Measurements from ENCODE around the gene DIAPH2.
"Not testable (repeated sequence)": the region's sequence is repeated elsewhere in the genome, so short reads cannot be mapped to it uniquely, and the experiment has no call there.

The DIAPH2 gene

GRCh38 chrX:96713303-96713702, 28.7 kb downstream of the DIAPH2 start:
- H3K79me2 ChIP-seq (ENCODE audit: control insufficient read depth, low read length): peaks cover 15% of the 10 kb centered on the region
- no peaks in the 10 kb centered on the region for H3K9me3 ChIP-seq (ENCODE audit: control insufficient read depth, insufficient read depth, low read length)
- no peaks in the 10 kb centered on the region for H3F3A ChIP-seq (ENCODE audit: control insufficient read depth, insufficient read depth)
- no peaks in the 10 kb centered on the region for H3K27me3 ChIP-seq (ENCODE audit: control insufficient read depth, low read length)
- H4K20me1 ChIP-seq (ENCODE audit: control insufficient read depth, insufficient read depth, low read depth, low read length): no peaks in the 10 kb centered on the region
- no peak for TF ChIP-seq EZH2phosphoT487 (IDR thresholded peaks at IDR 0.05; ENCODE audit: borderline replicate concordance, low read length)
- TF ChIP-seq, protein P1, sequence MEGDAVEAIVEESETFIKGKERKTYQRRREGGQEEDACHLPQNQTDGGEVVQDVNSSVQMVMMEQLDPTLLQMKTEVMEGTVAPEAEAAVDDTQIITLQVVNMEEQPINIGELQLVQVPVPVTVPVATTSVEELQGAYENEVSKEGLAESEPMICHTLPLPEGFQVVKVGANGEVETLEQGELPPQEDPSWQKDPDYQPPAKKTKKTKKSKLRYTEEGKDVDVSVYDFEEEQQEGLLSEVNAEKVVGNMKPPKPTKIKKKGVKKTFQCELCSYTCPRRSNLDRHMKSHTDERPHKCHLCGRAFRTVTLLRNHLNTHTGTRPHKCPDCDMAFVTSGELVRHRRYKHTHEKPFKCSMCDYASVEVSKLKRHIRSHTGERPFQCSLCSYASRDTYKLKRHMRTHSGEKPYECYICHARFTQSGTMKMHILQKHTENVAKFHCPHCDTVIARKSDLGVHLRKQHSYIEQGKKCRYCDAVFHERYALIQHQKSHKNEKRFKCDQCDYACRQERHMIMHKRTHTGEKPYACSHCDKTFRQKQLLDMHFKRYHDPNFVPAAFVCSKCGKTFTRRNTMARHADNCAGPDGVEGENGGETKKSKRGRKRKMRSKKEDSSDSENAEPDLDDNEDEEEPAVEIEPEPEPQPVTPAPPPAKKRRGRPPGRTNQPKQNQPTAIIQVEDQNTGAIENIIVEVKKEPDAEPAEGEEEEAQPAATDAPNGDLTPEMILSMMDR (IDR thresholded peaks at IDR 0.05; ENCODE audit: low read depth, low read length, poor library complexity, severe bottlenecking): no peak
- H3K36me3 ChIP-seq (ENCODE audit: control insufficient read depth, low read length): no peaks in the 10 kb centered on the region
- H3K4me2 ChIP-seq (ENCODE audit: low read length): no peak overlapping the region
- H3K9me2 ChIP-seq (replicated peaks; ENCODE audit: control insufficient read depth, low read length): no peaks in the 10 kb centered on the region
- no peak overlapping the region for H3K4me3 ChIP-seq (ENCODE audit: low read length)
- no peak overlapping the region for H3K27ac ChIP-seq (ENCODE audit: low read depth, low read length)
- peaks cover 7% of the 10 kb centered on the region for H3K4me1 ChIP-seq (ENCODE audit: control insufficient read depth, low read length)

DNA sequence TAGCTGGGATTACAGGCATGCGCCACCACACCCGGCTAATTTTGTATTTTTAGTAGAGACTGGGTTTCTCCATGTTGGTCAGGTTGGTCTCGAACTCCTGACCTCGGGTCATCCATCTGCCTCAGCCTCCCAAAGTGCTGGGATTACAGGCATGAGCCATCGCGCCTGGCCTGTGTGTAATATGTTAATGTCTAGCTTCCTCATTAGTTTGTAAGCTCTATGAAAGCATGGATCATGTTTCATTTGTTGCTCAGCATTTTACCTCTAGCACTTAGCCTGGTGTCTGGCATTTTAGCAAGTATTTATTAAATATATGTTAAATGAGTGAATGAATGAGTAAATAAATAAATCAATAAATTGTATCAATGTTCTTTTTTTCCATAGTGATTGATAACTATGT, 29.8 kb downstream of the DIAPH2 start:
- not testable (repeated sequence) for H3K4me2 ChIP-seq (ENCODE audit: low read length); H3K4me1 ChIP-seq (ENCODE audit: control insufficient read depth, low read length); H3K36me3 ChIP-seq (ENCODE audit: control insufficient read depth, low read length); H3K4me3 ChIP-seq (ENCODE audit: low read length); H3K27ac ChIP-seq (ENCODE audit: low read depth, low read length); H3F3A ChIP-seq (ENCODE audit: control insufficient read depth, insufficient read depth); H3K27me3 ChIP-seq (ENCODE audit: control insufficient read depth, low read length); H4K20me1 ChIP-seq (ENCODE audit: control insufficient read depth, insufficient read depth, low read depth, low read length); H3K9me2 ChIP-seq (replicated peaks; ENCODE audit: control insufficient read depth, low read length); H3K9me3 ChIP-seq (ENCODE audit: control insufficient read depth, insufficient read depth, low read length)
- peaks cover 19% of the 10 kb centered on the region for H3K79me2 ChIP-seq (ENCODE audit: control insufficient read depth, low read length)

- no peaks in the 10 kb centered on the region for H3K27me3 ChIP-seq (ENCODE audit: control insufficient read depth, low read length)
- H3K79me2 ChIP-seq (ENCODE audit: control insufficient read depth, low read length): peaks cover 25% of the 10 kb centered on the region
- H3K4me2 ChIP-seq (ENCODE audit: low read length): no peak overlapping the region
- H3K9me2 ChIP-seq (replicated peaks; ENCODE audit: control insufficient read depth, low read length): no peaks in the 10 kb centered on the region
- no peaks in the 10 kb centered on the region for H4K20me1 ChIP-seq (ENCODE audit: control insufficient read depth, insufficient read depth, low read depth, low read length)
- peaks cover 7% of the 10 kb centered on the region for H3K4me1 ChIP-seq (ENCODE audit: control insufficient read depth, low read length)
- no peaks in the 10 kb centered on the region for H3K36me3 ChIP-seq (ENCODE audit: control insufficient read depth, low read length)
- H3F3A ChIP-seq (ENCODE audit: control insufficient read depth, insufficient read depth): no peaks in the 10 kb centered on the region
- H3K4me3 ChIP-seq (ENCODE audit: low read length): no peak overlapping the region
- H3K27ac ChIP-seq (ENCODE audit: low read depth, low read length): no peak overlapping the region
- H3K9me3 ChIP-seq (ENCODE audit: control insufficient read depth, insufficient read depth, low read length): no peaks in the 10 kb centered on the region
- TF ChIP-seq EZH2phosphoT487 (IDR thresholded peaks at IDR 0.05; ENCODE audit: borderline replicate concordance, low read length): no peak
- TF ChIP-seq, protein P1 (IDR thresholded peaks at IDR 0.05; ENCODE audit: low read depth, low read length, poor library complexity, severe bottlenecking): no peak
Observed at GRCh38 chrX:96715481-96715880, 30.8 kb downstream of the DIAPH2 start.

GRCh38 chrX:96719161-96719875, 34.7 kb downstream of the DIAPH2 start:
- Histone ChIP-seq H3K4me2 (ENCODE audit: low read length) (no peak overlapping the region), H3K36me3 (ENCODE audit: control insufficient read depth, low read length) (no peaks in the 10 kb centered on the region), H3K9me3 (ENCODE audit: control insufficient read depth, insufficient read depth, low read length) (no peaks in the 10 kb centered on the region), H3F3A (ENCODE audit: control insufficient read depth, insufficient read depth) (no peaks in the 10 kb centered on the region), H4K20me1 (ENCODE audit: control insufficient read depth, insufficient read depth, low read depth, low read length) (no peaks in the 10 kb centered on the region), H3K4me1 (ENCODE audit: control insufficient read depth, low read length) (peaks cover 18% of the 10 kb centered on the region), H3K27ac (ENCODE audit: low read depth, low read length) (no peak overlapping the region), H3K27me3 (ENCODE audit: control insufficient read depth, low read length) (no peaks in the 10 kb centered on the region), H3K9me2 (replicated peaks; ENCODE audit: control insufficient read depth, low read length) (no peaks in the 10 kb centered on the region), H3K79me2 (ENCODE audit: control insufficient read depth, low read length) (peaks cover 26% of the 10 kb centered on the region), H3K4me3 (ENCODE audit: low read length) (no peak overlapping the region)
- no peak for TF ChIP-seq EZH2phosphoT487 (IDR thresholded peaks at IDR 0.05; ENCODE audit: borderline replicate concordance, low read length)
- TF ChIP-seq, protein P1 (IDR thresholded peaks at IDR 0.05; ENCODE audit: low read depth, low read length, poor library complexity, severe bottlenecking): no peak

All from DOHH2 (cell line).